H9 (cell line): ENCODE results near the gene MAGI1. TPM values are rescaled to one million over a fixed set of nuclear protein-coding genes. Genes with fewer than 3 reads are reported as not detected.

Source experiments
- DNase-seq: peaks from one replicate; pipeline ENCODE4 v3.0.0-alpha.2; 2017
- H2AFZ ChIP-seq: one replicate; pipeline ENCODE4 v1.6.1; 2013; ENCODE audit warnings: mild to moderate bottlenecking, low read length, control low read depth, moderate library complexity
- H2AK5ac ChIP-seq: 2 replicates; pipeline ENCODE4 v1.6.1; 2013; ENCODE audit warnings: low read length, control low read depth, mixed read lengths; ENCODE audit not compliant: insufficient read length
- H2BK120ac ChIP-seq: one replicate; pipeline ENCODE4 v1.6.1; 2013; ENCODE audit warnings: low read depth, mild to moderate bottlenecking, low read length, control low read depth, inconsistent platforms; ENCODE audit not compliant: poor library complexity, severe bottlenecking
- H2BK12ac ChIP-seq: 2 replicates; pipeline ENCODE4 v1.6.1; 2013; ENCODE audit warnings: low read length, control low read depth, mixed read lengths, low read depth; ENCODE audit not compliant: insufficient read length
- H2BK15ac ChIP-seq: 2 replicates; pipeline ENCODE4 v1.6.1; 2013; ENCODE audit warnings: low read depth, low read length, control low read depth
- H2BK20ac ChIP-seq: one replicate; pipeline ENCODE4 v1.6.1; 2013; ENCODE audit warnings: low read depth, mild to moderate bottlenecking, low read length, control low read depth, inconsistent platforms; ENCODE audit not compliant: poor library complexity, severe bottlenecking
- H2BK5ac ChIP-seq: 2 replicates; pipeline ENCODE4 v1.6.1; 2013; ENCODE audit warnings: low read length, control low read depth, mixed read lengths; ENCODE audit not compliant: insufficient read length
- H3K14ac ChIP-seq: 2 replicates; pipeline ENCODE4 v1.6.1; 2013; ENCODE audit warnings: low read length, control low read depth; ENCODE audit not compliant: insufficient read depth
- H3K18ac ChIP-seq: 2 replicates; pipeline ENCODE4 v1.6.1; 2013; ENCODE audit warnings: low read depth, mild to moderate bottlenecking, mixed read lengths, low read length, control low read depth; ENCODE audit not compliant: insufficient read length
- H3K23ac ChIP-seq: 2 replicates; pipeline ENCODE4 v1.6.1; 2013; ENCODE audit warnings: low read length, control low read depth, mixed read lengths, low read depth; ENCODE audit not compliant: insufficient read length
- H3K23me2 ChIP-seq: 2 replicates; pipeline ENCODE4 v1.6.1; 2013; ENCODE audit warnings: low read depth, mild to moderate bottlenecking, mixed read lengths, low read length, control low read depth; ENCODE audit not compliant: insufficient read length, poor library complexity, severe bottlenecking
- H3K27ac ChIP-seq: 2 replicates; pipeline ENCODE4 v1.5.1; 2013; ENCODE audit warnings: low read length, control low read depth, mixed read lengths, low read depth; ENCODE audit not compliant: insufficient read length
- H3K27me3 ChIP-seq: 2 replicates; pipeline ENCODE4 v1.6.1; 2013; ENCODE audit warnings: low read length, control low read depth, inconsistent platforms; ENCODE audit not compliant: insufficient read depth
- H3K4ac ChIP-seq: 2 replicates; pipeline ENCODE4 v1.6.1; 2013; ENCODE audit warnings: low read depth, mild to moderate bottlenecking, control low read depth, inconsistent platforms, low read length, moderate library complexity
- H3K4me1 ChIP-seq: 2 replicates; pipeline ENCODE4 v1.6.1; 2013; ENCODE audit warnings: low read length, control low read depth, inconsistent platforms; ENCODE audit not compliant: insufficient read depth
- H3K4me2 ChIP-seq: 2 replicates; pipeline ENCODE4 v1.6.1; 2013; ENCODE audit warnings: low read length, control low read depth, mixed read lengths; ENCODE audit not compliant: insufficient read length, insufficient read depth
- H3K56ac ChIP-seq: 2 replicates; pipeline ENCODE4 v1.6.1; 2013; ENCODE audit warnings: low read depth, mild to moderate bottlenecking, mixed read lengths, low read length, control low read depth; ENCODE audit not compliant: insufficient read length
- H3K79me1 ChIP-seq: 2 replicates; pipeline ENCODE4 v1.6.1; 2013; ENCODE audit warnings: low read depth, mild to moderate bottlenecking, moderate library complexity, low read length, control low read depth, inconsistent platforms; ENCODE audit not compliant: insufficient read depth, poor library complexity, severe bottlenecking
- H3K79me2 ChIP-seq: 2 replicates; pipeline ENCODE4 v1.6.1; 2013; ENCODE audit warnings: low read length, control low read depth, inconsistent platforms; ENCODE audit not compliant: insufficient read depth
- H3K9ac ChIP-seq: 2 replicates; pipeline ENCODE4 v1.6.1; 2013; ENCODE audit warnings: low read length, control low read depth, mixed read lengths; ENCODE audit not compliant: insufficient read length; ENCODE audit errors: extremely low read depth
- H3K9me3 ChIP-seq: one replicate; pipeline ENCODE4 v1.6.1; 2013; ENCODE audit warnings: low read depth, low read length, inconsistent platforms; ENCODE audit not compliant: control insufficient read depth
- H3T11ph ChIP-seq: one replicate; pipeline ENCODE4 v1.6.1; 2013; ENCODE audit warnings: mild to moderate bottlenecking, low read length, control low read depth, inconsistent platforms
- H4K20me1 ChIP-seq: one replicate; pipeline ENCODE4 v1.6.1; 2013; ENCODE audit not compliant: control insufficient read depth, insufficient read length, insufficient read depth
- H4K5ac ChIP-seq: 2 replicates; pipeline ENCODE4 v1.6.1; 2013; ENCODE audit warnings: low read depth, mild to moderate bottlenecking, mixed read lengths, low read length, control low read depth; ENCODE audit not compliant: insufficient read length
- H4K8ac ChIP-seq: replicated peaks from 2 replicates; pipeline ENCODE4 v1.6.1; 2013; ENCODE audit warnings: low read length, control low read depth, mixed read lengths, low read depth; ENCODE audit not compliant: insufficient read length
- H4K91ac ChIP-seq: 2 replicates; pipeline ENCODE4 v1.6.1; 2013; ENCODE audit warnings: low read depth, mild to moderate bottlenecking, moderate library complexity, mixed read lengths, low read length, control low read depth; ENCODE audit not compliant: insufficient read length
- H3K27ac Mint-ChIP-seq, 3 experiments: 2 replicates in 2 of 3; 3 replicates in 1 of 3; pipeline ENCODE4 v1.8.0; 2020 to 2021; ENCODE audit warnings: mixed read lengths in 3 of 3, mild to moderate bottlenecking in 1 of 3, moderate library complexity in 1 of 3
- H3K27me3 Mint-ChIP-seq: 2 replicates; pipeline ENCODE4 v1.8.0; 2021; ENCODE audit warnings: low read depth, mild to moderate bottlenecking, moderate library complexity, mixed read lengths
- H3K36me3 Mint-ChIP-seq, 3 experiments: 2 replicates in 2 of 3; 3 replicates in 1 of 3; pipeline ENCODE4 v1.8.0; 2020 to 2021; ENCODE audit warnings: low read depth in 3 of 3, mixed read lengths in 3 of 3; ENCODE audit not compliant: insufficient read depth in 1 of 3
- H3K4me1 Mint-ChIP-seq, 2 experiments: 2 replicates each; pipeline ENCODE4 v1.8.0; 2020; ENCODE audit warnings: mixed read lengths in 2 of 2
- H3K4me3 Mint-ChIP-seq, 2 experiments: 2 replicates in 1 of 2; 3 replicates in 1 of 2; pipeline ENCODE4 v1.8.0; 2020 to 2021; ENCODE audit warnings: mild to moderate bottlenecking in 2 of 2, mixed read lengths in 2 of 2, moderate library complexity in 1 of 2
- H3K9me3 Mint-ChIP-seq, 2 experiments: 2 replicates in 1 of 2; 3 replicates in 1 of 2; pipeline ENCODE4 v1.8.0; 2020; ENCODE audit warnings: mild to moderate bottlenecking in 2 of 2, mixed read lengths in 2 of 2, moderate library complexity in 1 of 2
- WGBS: extraction: QIAGEN DNeasy Blood & Tissue Kit; methylation state at CpG from one replicate; pipeline ENCODE4 v1.1.7; 2013; ENCODE audit warnings: missing lambda C conversion rate, low lambda C conversion rate, mixed read lengths; ENCODE audit not compliant: insufficient read length; ENCODE audit errors: extremely low coverage; 5-methylcytosine and 5-hydroxymethylcytosine counted together
- total RNA-seq: library from RNA; stranded (reverse); gene quantifications from 2 replicates; pipeline ENCODE4 v1.2.1, GENCODE V29; 2021
- TF ChIP-seq, protein P1 (sequence below): fragments of 200-600 bp; sonication (generic); conservative IDR thresholded peaks from 3 replicates; pipeline ENCODE4 v1.8.0; 2021; ENCODE audit warnings: antibody characterized with exemption, mild to moderate bottlenecking

The MAGI1 gene
- total RNA-seq, 1 experiment from 2014 or later: 65.7 TPM

DNA sequence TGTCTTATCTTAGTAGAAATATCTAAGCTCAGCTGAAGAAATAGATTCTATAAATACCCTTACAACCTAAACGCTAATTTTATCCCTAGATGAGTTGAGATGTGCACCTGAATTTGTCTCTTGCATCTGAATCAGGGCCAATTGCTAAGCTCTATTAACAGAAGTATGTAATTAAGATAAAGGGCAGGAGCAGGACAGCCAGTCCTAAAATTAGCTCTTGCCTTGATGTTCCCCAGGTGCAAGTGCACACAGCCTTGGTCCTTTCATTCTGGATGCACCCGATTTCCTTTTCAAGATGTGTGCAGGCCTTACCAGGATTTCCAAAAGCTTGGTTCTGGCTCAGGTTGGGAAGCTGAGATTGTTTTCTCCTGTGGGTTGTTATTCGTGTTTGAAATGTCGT, 52.4 kb downstream of the MAGI1 start:
- H3K9me3 ChIP-seq: no peaks in the 10 kb centered on the region
- TF ChIP-seq, protein P1, sequence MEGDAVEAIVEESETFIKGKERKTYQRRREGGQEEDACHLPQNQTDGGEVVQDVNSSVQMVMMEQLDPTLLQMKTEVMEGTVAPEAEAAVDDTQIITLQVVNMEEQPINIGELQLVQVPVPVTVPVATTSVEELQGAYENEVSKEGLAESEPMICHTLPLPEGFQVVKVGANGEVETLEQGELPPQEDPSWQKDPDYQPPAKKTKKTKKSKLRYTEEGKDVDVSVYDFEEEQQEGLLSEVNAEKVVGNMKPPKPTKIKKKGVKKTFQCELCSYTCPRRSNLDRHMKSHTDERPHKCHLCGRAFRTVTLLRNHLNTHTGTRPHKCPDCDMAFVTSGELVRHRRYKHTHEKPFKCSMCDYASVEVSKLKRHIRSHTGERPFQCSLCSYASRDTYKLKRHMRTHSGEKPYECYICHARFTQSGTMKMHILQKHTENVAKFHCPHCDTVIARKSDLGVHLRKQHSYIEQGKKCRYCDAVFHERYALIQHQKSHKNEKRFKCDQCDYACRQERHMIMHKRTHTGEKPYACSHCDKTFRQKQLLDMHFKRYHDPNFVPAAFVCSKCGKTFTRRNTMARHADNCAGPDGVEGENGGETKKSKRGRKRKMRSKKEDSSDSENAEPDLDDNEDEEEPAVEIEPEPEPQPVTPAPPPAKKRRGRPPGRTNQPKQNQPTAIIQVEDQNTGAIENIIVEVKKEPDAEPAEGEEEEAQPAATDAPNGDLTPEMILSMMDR: no peak
- H3K4me3 Mint-ChIP-seq: no peak overlapping the region
- no peak overlapping the region for H3K18ac ChIP-seq
- H3K4me1 Mint-ChIP-seq: peaks cover 19 to 28% of the 10 kb centered on the region in 2 experiments
- no peak overlapping the region for H3K14ac ChIP-seq
- H4K91ac ChIP-seq: no peak overlapping the region
- H3K56ac ChIP-seq: no peak overlapping the region
- no peak overlapping the region for H2BK20ac ChIP-seq
- H4K5ac ChIP-seq: no peak overlapping the region
- H2BK12ac ChIP-seq: no peak overlapping the region
- H3K79me2 ChIP-seq: no peaks in the 10 kb centered on the region
- no peaks in the 10 kb centered on the region for H3K27me3 Mint-ChIP-seq
- no peaks in the 10 kb centered on the region for H3K23me2 ChIP-seq
- no peak overlapping the region for H2AK5ac ChIP-seq
- 0 out of 2 replicates have a peak, but pooled peaks cover 2% of the 10 kb centered on the region for H3K4me1 ChIP-seq
- no peaks in the 10 kb centered on the region for H3K36me3 Mint-ChIP-seq
- no peak overlapping the region for H2BK15ac ChIP-seq
- H3K27ac Mint-ChIP-seq: no peak overlapping the region
- H2BK120ac ChIP-seq: no peak overlapping the region
- H3K4me2 ChIP-seq: no peak overlapping the region
- DNase-seq: no peak
- no peak overlapping the region for H2BK5ac ChIP-seq
- no peak overlapping the region for H2AFZ ChIP-seq
- H3K79me1 ChIP-seq: no peaks in the 10 kb centered on the region
- H4K8ac ChIP-seq: no peak overlapping the region
- no peaks in the 10 kb centered on the region for H4K20me1 ChIP-seq
- no peak overlapping the region for H3K4ac ChIP-seq
- H3T11ph ChIP-seq: no peak overlapping the region
- H3K27ac ChIP-seq: no peak overlapping the region
- no peaks in the 10 kb centered on the region for H3K27me3 ChIP-seq
- no peak overlapping the region for H3K23ac ChIP-seq
- H3K9me3 Mint-ChIP-seq: no peaks in the 10 kb centered on the region
- no peak overlapping the region for H3K9ac ChIP-seq
- WGBS: no CpG with 5 or more reads among the region's 4 CpGs
